OCI-LY3 (cell line): ENCODE measurements around the gene THUMPD1.

Source experiments
- EZH2phosphoT487 ChIP-seq: fragments of 200-600 bp; shearing (Covaris generic); IDR thresholded peaks from 2 replicates; pipeline ENCODE4 v1.6.1; 2018; ENCODE audit warnings: antibody characterized with exemption, mixed run types, low read depth
- TF ChIP-seq, protein P1 (sequence below): fragments of 200-600, 300-600 bp; sonication (generic); IDR thresholded peaks from 2 replicates; pipeline ENCODE4 v1.5.1; 2014; ENCODE audit warnings: antibody characterized with exemption, low read length, low read depth

DNA sequence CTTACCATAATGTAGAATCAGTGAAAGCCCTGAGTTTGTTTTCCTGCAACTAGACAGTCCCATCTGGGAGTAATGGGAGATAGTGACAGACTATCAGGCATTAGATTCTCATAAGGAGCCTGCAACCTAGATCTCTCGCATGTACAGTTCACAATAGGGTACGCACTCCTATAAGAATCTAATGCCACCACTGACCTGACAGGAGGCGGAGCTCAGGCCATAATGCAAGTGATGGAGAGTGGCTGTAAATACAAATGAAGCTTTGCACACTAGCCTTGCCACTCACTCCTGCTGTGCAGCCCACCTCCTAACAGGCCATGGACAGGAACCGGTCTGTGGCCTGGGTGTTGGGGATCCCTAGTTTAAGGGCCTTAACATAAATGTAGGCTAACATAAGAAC lies 21.4 kb downstream of the THUMPD1 start:
- TF ChIP-seq, protein P1, sequence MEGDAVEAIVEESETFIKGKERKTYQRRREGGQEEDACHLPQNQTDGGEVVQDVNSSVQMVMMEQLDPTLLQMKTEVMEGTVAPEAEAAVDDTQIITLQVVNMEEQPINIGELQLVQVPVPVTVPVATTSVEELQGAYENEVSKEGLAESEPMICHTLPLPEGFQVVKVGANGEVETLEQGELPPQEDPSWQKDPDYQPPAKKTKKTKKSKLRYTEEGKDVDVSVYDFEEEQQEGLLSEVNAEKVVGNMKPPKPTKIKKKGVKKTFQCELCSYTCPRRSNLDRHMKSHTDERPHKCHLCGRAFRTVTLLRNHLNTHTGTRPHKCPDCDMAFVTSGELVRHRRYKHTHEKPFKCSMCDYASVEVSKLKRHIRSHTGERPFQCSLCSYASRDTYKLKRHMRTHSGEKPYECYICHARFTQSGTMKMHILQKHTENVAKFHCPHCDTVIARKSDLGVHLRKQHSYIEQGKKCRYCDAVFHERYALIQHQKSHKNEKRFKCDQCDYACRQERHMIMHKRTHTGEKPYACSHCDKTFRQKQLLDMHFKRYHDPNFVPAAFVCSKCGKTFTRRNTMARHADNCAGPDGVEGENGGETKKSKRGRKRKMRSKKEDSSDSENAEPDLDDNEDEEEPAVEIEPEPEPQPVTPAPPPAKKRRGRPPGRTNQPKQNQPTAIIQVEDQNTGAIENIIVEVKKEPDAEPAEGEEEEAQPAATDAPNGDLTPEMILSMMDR = no peak
- TF ChIP-seq EZH2phosphoT487 = no peak
